Daoy (cell line): ENCODE results near the gene PTPRM. TPM values are rescaled to one million over a fixed set of nuclear protein-coding genes. Genes with fewer than 3 reads are reported as not detected.
"Not testable (repeated sequence)": the region's sequence is repeated elsewhere in the genome, so short reads cannot be mapped to it uniquely, and the experiment has no call there.

Experiments used
- DNase-seq: peaks from one replicate; pipeline ENCODE4 v3.0.0-alpha.2; 2015; ENCODE audit warnings: low read depth
- total RNA-seq: library from RNA; depleted of rRNA; stranded (reverse); fragments of >200 nt; shearing (Covaris generic); gene quantifications from 2 replicates; pipeline ENCODE4 v1.2.3, GENCODE V29; 2014

The PTPRM gene
- total RNA-seq, 1 experiment from 2014 or later = 13.0 TPM

DNA sequence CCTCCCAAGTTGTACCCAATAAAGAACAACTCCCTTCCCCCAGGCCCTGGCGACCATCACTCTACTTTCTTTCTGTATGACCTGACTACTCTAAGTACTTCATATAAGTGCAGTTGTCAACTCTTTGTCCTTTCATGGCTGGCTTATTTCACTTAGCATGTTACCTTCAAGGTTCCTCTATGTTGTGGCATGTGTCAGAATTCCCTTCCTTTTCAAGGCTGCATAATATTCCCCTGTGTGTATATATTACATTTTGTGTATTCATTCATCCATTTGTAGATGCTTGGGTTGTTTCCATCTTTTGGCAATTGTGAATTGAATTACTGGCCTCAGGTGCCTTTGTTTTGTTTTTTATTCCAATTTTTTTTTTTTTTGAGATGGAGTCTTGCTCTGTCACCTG, 860.2 kb downstream of the PTPRM start:
- no peak for DNase-seq

DNA sequence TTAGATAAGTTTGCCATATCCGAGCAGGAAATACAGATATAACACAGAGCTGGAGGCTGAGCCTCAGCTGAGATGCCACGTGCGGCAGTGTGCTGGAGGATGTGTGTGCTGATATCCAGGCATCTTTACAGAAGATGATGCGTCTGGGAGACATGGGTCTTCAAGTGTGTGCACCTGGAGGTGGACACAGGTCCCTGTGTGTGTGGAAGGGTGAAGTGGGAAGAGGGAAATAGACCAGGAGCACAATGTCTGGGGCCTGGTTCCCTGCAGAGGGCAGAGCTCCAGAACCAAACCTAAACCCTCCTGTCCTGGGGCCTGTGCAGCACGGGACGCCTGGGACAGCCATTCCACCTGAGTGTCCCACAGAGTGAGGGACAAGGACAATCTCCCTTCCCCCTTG, 861.8 kb downstream of the PTPRM start:
- no peak for DNase-seq

DNA sequence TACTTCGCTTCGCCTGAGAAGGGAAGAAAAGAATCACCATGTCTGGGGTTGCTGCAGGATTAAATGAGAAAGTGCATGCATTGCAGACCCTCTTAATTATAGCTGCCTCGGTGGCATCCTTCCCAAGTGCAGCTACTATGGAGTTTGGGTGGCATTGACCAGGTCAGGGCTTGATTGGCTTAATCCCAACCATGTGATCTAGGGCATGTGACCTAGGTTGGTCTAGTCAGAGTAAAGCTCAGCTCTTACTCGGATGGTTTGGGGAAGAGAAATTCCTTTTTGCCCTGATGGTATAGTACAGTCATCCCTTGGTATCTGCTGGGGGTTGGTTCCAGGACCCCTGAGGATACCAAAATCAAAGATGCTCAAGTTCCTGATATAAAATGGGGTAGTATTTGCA, 863.9 kb downstream of the PTPRM start:
- no peak for DNase-seq

DNA sequence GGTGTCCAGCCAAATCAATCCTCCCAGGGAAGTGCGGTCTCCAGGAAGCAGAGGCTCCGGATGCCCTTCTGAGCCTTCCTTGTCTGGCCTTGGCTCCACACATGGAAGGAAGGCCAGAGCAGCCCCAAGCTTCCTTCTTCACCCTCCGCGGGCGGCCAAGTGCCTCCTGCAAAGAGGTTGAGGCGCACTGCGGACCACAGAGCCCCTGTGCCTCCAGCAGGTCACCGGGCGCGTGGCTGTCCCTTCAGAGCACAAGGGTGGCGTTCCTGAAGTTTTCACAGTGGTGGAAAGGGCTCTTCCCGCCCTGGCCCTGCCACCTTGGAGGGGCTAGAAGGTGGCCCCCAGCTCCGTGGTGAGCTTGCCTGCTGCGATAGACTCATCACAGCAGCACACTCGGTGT, 866.2 kb downstream of the PTPRM start:
- no peak for DNase-seq

DNA sequence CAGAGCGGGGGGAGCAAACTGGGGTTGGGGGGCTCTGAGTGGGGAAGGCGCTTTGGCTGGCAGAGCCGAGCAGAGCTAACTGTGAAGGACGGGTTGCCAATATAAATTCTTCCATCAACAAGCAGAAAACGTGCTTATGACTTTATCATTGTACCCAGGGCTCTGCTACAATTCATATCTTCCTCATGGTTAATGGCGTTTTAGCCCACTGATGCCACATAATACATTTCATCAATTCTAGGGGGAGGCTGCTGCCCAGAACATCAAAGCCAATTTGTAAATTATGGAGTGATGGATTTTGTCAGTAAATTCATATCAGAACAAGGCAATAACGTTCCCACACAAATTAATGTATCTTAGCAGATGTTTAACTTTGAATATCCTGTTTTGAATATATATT, 866.7 kb downstream of the PTPRM start:
- DNase-seq = no peak

DNA sequence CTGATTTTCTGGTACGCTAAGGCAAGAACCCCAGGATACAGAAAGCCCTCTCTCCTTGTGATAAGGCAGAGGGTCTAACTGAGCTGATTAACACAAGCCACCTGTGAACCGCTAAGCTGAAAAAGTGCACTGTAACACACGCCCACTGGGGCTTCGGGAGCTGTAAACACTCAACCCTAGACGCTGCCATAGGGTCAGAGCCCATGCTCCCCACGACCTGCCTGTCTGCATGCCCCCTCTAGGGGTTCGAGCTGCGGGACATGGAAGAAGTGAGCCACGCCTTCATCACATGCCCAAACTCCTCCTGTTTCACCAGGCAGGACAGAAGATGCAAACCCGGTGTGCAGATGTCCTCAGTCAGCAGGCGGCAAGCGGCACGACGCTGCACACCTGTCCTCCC, 868.3 kb downstream of the PTPRM start:
- DNase-seq = no peak

DNA sequence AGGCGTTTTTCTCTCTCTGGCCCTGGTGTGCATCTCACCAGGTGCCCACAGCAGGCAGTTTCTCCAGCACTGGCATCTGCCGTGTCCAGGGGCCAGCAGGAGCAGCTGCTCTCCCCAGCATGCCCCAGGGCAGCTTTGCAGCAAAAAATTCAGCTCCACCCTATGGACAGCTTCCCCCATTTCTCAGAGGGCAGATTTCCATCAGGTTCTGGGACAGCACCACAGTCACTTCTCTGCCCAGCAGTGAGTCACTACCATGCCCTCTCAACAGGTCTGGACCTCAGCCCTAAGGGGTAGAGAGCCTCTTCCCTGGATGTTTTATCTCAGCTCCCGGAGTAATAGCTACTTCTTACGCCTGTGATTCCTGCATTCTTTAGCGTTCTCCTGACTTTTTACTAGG, 871.9 kb downstream of the PTPRM start:
- DNase-seq = no peak

DNA sequence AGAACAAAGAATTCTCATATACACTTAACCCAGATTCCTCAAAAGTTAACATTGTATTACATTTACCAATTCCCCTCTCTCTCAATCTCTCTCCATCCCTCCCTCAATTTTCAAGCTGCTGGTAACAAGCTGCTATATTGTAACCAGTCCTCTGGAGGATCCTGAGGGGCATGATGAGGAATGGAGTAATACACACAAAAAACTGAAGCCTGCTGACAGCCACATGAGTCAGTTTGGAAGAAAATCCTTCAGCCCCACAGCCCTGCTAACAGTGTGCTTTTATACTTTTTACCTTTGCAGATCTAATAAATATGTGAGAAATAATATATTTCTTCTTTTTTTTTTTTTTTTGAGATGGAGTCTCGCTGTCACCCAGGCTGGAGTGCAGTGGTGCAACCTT, 876.4 kb downstream of the PTPRM start:
- no peak for DNase-seq

DNA sequence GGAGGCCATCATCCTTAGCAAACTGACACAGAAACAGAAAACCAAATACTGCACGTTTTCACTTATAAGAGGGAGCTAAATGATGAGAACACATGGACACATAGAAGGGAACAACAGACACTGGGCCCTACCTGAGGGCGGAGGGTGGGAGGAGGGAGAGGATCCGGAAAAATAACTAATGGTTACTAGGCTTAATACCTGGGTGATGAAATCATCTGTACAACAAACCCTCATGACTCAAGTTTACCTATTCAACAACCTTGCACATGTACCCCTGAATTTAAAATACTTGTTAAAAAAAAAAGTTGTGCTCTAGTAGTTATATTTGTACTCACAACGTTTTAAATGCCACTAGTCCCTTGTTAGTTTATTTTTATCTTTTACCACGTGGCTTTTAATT, 879.8 kb downstream of the PTPRM start:
- DNase-seq = not testable (repeated sequence)

DNA sequence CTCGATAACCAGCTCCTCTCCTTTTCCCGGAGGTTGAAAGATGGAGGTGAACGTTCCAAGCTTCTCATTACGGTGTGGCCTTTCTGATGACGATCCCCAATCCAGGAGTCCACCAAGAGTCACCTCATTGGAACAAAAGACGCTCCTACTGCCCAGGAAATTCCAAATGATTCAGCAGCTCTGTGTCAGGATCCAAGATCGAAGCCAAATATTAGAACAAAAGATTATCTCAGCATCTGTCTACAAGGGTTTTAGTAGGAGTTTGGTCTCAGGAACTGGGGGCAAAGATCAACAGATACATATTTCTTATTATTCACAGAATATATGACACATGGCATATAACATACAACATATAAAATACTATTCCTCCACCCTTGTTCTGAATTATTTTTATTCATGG, 881.0 kb downstream of the PTPRM start:
- DNase-seq = no peak

DNA sequence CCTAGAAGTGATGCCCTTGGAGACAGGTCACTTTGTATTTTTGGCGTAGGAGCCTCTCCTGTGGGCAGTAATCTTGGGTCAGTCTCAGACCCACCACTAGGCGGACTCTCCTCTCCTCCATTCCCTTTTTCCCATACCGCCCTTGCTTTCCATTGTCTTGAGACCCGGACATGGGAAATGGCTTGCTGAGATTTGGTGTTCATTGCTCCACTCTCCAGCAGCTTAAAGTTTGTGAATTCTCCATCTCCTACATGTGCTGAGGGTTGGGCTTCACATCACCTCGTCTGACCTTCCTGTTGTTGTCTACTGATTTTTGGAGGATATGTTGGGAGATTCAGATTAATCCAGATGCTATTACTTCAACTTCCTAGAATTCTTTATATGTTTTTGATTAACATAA, 882.9 kb downstream of the PTPRM start:
- DNase-seq = peak; percentile 19

DNA sequence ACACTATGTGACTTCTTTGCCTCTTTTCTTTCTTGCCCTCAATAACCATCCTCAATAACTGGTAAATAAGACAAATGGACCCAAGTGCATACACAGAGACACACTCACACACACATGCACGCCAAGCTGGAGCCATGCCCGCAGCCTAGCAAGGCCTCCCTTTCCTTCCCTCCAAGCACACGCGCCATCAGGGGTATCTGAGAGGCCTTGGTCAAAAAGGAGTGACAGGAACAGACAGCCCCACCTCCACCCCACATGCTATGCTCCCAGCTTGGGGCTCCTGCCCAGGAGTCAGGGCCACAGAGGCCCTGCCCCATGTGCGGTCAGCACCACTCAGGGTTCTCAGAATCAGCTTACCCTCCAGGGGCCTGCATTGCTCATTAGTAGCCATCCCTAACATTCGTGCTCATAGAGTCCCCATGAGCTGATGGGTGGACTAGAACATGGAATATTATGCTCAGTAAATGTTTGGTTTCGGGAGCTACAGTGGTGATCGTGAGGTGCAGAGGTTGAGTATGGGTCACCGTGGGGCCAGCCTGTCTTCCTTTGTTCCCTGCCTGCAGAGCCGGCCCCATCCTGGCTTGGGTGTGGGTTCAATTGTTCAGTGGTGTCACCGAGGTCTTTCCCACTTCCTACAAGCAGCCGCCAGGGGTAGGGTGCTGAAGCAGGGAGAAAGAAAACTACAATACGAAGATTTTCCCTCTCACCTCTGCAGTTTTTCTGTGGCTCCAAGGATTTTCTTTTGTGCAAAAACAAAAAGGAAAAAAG, 884.0 kb downstream of the PTPRM start:
- DNase-seq = no peak

DNA sequence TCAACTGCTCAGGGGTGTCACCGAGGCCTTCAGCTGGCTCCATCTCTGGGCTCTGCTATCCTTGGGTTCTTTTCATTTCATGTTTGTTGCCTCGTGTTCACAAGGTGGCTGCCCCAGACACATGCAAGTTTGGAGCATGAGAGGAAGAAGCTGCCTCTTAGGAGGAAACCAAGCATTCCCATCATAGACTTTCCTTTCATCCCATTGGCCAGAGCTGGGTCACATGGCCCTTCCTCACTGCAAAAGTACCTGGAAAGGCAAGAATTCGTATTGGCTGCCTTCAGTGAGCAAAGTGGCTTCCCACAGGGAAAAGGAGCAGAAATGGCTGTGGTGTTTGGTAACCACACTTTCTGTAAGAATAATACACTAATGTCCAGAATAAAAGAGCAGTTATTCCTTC, 886.4 kb downstream of the PTPRM start:
- no peak for DNase-seq

DNA sequence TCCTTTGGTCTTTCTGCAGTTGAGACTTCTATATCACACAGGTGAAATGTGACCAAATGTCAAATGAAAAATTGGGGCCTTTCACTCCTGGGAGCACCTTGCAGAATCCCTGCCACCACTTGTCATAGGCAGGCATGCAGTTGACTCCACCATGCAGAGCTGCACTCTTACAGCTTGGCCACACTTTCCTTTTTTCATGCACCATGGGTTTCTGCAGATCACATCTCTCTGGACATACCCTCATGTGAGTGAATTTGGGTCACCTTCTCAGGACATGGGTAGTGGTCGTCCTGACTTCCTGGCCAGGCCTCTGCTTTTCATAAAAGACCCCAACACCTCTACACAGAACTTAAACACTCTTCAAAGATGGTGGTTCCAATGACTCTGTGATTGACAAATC, 887.0 kb downstream of the PTPRM start:
- no peak for DNase-seq

DNA sequence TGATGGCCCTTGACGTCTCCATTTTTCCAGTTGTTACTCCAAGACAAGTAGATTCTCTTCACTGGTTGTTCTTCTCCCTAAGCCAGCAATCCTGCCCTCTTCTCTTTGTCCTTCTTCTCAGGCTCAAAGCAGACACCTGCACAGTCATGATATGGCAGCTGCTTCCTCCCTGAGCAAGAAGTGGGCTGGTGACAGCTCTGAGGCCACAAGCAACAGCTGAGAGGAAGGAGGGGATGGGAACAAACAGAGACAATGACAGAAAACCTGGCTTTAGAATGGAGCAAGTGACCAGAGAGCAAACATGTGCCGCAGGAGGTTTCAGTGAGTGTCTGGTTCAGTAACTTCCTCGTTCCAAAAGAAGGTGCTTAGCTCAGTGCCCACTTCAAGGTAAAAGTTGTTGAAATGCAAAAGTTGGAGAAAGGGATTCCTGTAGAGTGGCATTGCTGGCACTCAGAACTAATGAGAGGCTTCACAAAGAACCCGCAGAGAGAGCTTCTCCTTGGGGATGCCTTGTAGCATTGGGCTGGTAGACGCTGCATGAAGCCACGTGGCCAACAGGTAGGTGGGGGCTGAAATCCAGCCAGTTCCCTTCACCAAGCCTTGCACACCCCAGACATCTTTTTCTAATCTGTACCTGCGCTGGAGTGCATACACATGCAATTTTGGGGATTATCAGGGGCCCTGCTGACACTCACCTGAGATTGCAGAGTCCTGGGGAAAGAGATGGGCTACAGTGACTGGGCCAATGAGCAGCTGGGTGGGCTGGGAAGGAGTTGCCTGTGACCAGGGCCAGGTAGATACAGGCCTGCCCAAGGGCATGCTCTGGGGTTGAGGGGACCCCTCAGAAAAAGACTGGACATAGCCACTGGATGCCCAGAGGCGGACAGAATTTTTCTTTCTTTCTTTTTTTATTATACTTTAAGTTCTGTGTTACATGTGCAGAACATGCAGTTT, 888.8 kb downstream of the PTPRM start:
- no peak for DNase-seq
